Transverse colon (tissue), 4 donors: Measurements from ENCODE around the gene PLCD3. TPM values are rescaled to one million over a fixed set of nuclear protein-coding genes. Genes with fewer than 3 reads are reported as not detected.
A peak's percentile ranks its signal among the peaks of the same experiment; 100 is the strongest.

Source experiments
- DNase-seq: peaks from one replicate; pipeline ENCODE4 v3.0.0-alpha.2; 2019
- H3K27ac ChIP-seq, 4 donors: fragments of 200-600 bp; sonication (generic); 2 replicates each; pipeline ENCODE4 v1.5.1; 2016 to 2018; ENCODE audit warnings: inconsistent platforms in 4 of 4
- H3K27me3 ChIP-seq: fragments of 200-600 bp; sonication (generic); 2 replicates; pipeline ENCODE4 v1.5.1; 2017; ENCODE audit warnings: inconsistent platforms
- H3K36me3 ChIP-seq, 4 donors: fragments of 200-600 bp; sonication (generic); 2 replicates each; pipeline ENCODE4 v1.5.1; 2017 to 2019; ENCODE audit warnings: inconsistent platforms in 4 of 4
- H3K4me1 ChIP-seq, 4 donors: fragments of 200-600 bp; sonication (generic); 2 replicates each; pipeline ENCODE4 v1.5.1; 2017 to 2020; ENCODE audit warnings: inconsistent platforms in 4 of 4
- H3K4me3 ChIP-seq, 4 donors: fragments of 200-600 bp; sonication (generic); 1 replicate in 1 of 4; 2 replicates in 3 of 4; pipeline versions ENCODE4 v1.5.1 to v1.6.1; 2017 to 2019; ENCODE audit warnings: inconsistent platforms in 4 of 4
- H3K9me3 ChIP-seq, 2 donors: fragments of 200-600 bp; sonication (generic); 2 replicates each; pipeline ENCODE4 v1.5.1; 2017 to 2019; ENCODE audit warnings: inconsistent platforms in 2 of 2
- EP300 ChIP-seq: sonication (generic); formaldehyde crosslinking; IDR thresholded peaks from one replicate; pipeline ENCODE4 v1.6.1; 2017; ENCODE audit warnings: antibody characterized with exemption, low read depth
- POLR2A ChIP-seq: fragments of 450-650 bp; IDR thresholded peaks from one replicate; pipeline ENCODE4 v1.6.1; 2016; ENCODE audit warnings: antibody characterized with exemption, mild to moderate bottlenecking, moderate library complexity
- POLR2AphosphoS5 ChIP-seq, 3 donors: sonication (generic); formaldehyde crosslinking; IDR thresholded peaks; one replicate each; pipeline ENCODE4 v1.6.1; 2016; ENCODE audit warnings: antibody characterized with exemption in 3 of 3
- WGBS, 2 donors: methylation state at CpG; one replicate each; pipeline ENCODE4 v1.1.5; 2018; ENCODE audit warnings: low coverage in 1 of 2; 5-methylcytosine and 5-hydroxymethylcytosine counted together
- in situ Hi-C, 4 donors: fragments of 200-750 bp; cut with MboI; loops; one replicate each; pipeline versions ENCODE4 v1.15.0 to v1.15.1; 2017; ENCODE audit warnings: low sequenced_read_pairs in 3 of 4, low pct_ligation_motif_present in 1 of 4, low pct_unique_long_range_greater_than_20kb in 1 of 4
- intact Hi-C: fragments of 100-400 bp; cut with DNase I; formaldehyde crosslinking; loops from one replicate; pipeline ENCODE4 v1.15.1; 2023; ENCODE audit warnings: low total_unique reads
- total RNA-seq, 4 donors: library from RNA; depleted of rRNA; stranded (reverse); fragments of >200 nt; gene quantifications; one replicate each; pipeline ENCODE4 v1.1.0, GENCODE V29; 2016
- TF ChIP-seq, protein P1 (sequence below), 5 experiments: fragments of 200-600 bp in 3 of 5; fragments of 450-650 bp in 2 of 5; sonication (generic) in 3 of 5; IDR thresholded peaks; 1 replicate in 2 of 5; 2 replicates in 3 of 5; pipeline ENCODE4 v1.5.1; 2016 to 2017; ENCODE audit warnings: antibody characterized with exemption in 5 of 5, inconsistent platforms in 3 of 5, mild to moderate bottlenecking in 2 of 5, moderate library complexity in 1 of 5

Gene PLCD3
- total RNA-seq, 4 donors from 2014 or later, result 157 to 369 (median 335) TPM

DNA sequence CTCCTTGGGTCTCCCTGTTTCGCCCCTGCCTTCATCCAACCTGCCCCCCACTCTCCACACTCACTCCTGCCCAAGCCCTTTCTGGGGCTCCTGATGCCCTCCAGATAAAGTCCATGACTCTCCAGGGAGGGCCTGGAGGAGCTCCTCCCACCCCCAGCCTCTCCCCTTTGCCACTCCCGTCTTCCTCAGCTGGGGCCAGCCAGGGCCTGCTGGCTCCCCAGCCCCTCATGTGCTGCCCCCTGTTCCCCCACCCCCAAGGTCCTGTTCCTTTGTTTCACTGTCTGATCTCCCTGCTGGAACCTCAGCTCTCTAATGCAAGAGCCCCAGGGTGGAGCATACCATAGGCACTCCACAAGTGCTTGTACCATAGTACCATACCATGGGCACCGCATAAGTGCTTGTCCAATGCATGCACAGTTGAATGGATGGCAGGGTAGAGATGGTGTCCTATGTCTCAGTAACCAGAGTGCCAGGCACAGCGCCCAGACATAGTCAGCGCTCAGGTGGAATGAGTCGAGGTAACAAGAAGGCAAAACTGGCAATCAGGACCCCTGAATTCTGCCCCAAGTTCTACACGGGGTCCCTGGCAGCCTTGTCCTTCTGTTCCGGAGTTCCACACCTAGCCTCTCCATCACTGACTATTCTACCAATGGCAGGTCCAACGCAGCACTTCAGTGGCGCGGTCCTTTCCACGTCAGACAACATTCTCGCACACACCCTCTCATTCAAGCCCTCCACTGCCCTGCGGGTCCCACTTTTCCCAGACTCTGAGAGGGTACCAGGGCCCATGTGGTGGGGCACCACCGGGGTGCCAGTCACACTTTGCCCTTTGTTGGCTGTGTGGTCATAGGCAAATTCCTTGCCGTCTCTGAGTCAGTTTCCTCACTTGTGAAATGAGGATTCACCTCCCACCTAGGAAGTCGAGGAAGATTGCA is 1.4 kb downstream of the PLCD3 start:
- peak; percentile 45 for DNase-seq
- intact Hi-C loops, result loop anchor here (5.0 to 10.0 kb wide), 2 partner anchors 34 to 356 kb away; no protein-coding TSS in a partner anchor
- peaks cover 30 to 68% (median 53%) of the 10 kb centered on the region in 4 donors for H3K4me1 ChIP-seq
- WGBS, 2 donors, result 0 to 73% methylated on average over 1 to 17 of the region's 17 CpGs
- H3K4me3 ChIP-seq, result peak overlapping the region in 3 of 4 donors; percentile 88 to 96 (median 88)
- no peaks in the 10 kb centered on the region for H3K9me3 ChIP-seq
- H3K27me3 ChIP-seq, result no peaks in the 10 kb centered on the region
- in situ Hi-C loops, result loop anchor here in 1 of 4 donors (10.0 kb wide), 1 partner anchor 64 kb away; no protein-coding TSS in a partner anchor
- TF ChIP-seq EP300, result no peak
- TF ChIP-seq POLR2AphosphoS5 (IDR thresholded peaks at IDR 0.05), result no peak
- TF ChIP-seq, protein P1, sequence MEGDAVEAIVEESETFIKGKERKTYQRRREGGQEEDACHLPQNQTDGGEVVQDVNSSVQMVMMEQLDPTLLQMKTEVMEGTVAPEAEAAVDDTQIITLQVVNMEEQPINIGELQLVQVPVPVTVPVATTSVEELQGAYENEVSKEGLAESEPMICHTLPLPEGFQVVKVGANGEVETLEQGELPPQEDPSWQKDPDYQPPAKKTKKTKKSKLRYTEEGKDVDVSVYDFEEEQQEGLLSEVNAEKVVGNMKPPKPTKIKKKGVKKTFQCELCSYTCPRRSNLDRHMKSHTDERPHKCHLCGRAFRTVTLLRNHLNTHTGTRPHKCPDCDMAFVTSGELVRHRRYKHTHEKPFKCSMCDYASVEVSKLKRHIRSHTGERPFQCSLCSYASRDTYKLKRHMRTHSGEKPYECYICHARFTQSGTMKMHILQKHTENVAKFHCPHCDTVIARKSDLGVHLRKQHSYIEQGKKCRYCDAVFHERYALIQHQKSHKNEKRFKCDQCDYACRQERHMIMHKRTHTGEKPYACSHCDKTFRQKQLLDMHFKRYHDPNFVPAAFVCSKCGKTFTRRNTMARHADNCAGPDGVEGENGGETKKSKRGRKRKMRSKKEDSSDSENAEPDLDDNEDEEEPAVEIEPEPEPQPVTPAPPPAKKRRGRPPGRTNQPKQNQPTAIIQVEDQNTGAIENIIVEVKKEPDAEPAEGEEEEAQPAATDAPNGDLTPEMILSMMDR (IDR thresholded peaks at IDR 0.05), result no peak
- no peak for TF ChIP-seq POLR2A
- peak overlapping the region; percentile 99 to 100 (median 99) for H3K27ac ChIP-seq
- H3K36me3 ChIP-seq, result no peaks in the 10 kb centered on the region

DNA sequence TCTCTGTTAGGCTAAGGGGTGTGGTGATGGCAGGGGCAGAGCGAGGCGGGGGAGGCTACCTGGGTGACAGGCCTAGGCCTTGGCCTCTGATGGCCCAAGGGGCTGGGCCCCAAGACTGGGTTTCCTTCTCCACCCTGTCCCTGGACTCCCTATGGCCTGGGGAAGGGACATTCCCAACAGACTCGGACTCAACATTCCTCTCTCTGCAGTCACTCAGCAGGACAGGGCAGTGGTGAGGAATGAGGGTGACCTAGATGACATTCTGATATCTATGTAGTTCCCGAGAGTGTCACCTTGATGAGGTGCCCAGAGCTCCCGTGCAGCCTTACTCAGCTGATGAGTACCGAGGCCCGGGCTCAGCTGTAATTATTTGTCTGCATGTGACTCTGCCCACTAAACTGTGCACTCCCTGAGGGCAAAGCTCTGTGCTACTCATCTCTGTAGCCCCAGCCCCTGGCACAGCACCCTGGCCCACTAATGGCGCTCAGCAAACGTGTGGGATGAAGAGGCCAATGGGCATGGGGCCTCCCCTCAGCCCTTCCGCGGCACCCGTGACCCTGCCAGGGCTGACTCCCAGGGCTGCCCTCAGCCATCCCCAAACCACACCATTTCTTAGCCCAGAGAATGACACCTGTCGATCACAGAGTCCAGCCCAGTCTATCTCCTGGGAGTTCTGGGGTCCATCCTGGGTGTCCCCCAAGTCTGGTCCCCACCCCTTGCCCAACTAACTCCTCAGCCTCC is 2.2 kb downstream of the PLCD3 start:
- 55 to 57% methylated on average over 2 to 13 of the region's 13 CpGs for WGBS, 2 donors
- in situ Hi-C loops (loop anchor here in 1 of 4 donors (10.0 kb wide), 1 partner anchor 65 kb away; no protein-coding TSS in a partner anchor), intact Hi-C loops (loop anchor here (5.0 to 10.0 kb wide), 2 partner anchors 33 to 355 kb away; no protein-coding TSS in a partner anchor)
- Histone ChIP-seq H3K27ac (peak overlapping the region; percentile 99 to 100 (median 99)), H3K27me3 (no peaks in the 10 kb centered on the region), H3K4me3 (peak overlapping the region in 2 of 4 donors; percentile 5 to 88), H3K9me3 (no peaks in the 10 kb centered on the region), H3K4me1 (peaks cover 30 to 65% (median 54%) of the 10 kb centered on the region in 4 donors), H3K36me3 (no peaks in the 10 kb centered on the region)
- DNase-seq, result peak; percentile 83
- TF ChIP-seq POLR2A, result peak; percentile 46
- TF ChIP-seq, protein P1 (IDR thresholded peaks at IDR 0.05), result no peak
- no peak for TF ChIP-seq EP300
- peak in 2 of 3 donors; percentile 62 to 75 for TF ChIP-seq POLR2AphosphoS5 (IDR thresholded peaks at IDR 0.05)

DNA sequence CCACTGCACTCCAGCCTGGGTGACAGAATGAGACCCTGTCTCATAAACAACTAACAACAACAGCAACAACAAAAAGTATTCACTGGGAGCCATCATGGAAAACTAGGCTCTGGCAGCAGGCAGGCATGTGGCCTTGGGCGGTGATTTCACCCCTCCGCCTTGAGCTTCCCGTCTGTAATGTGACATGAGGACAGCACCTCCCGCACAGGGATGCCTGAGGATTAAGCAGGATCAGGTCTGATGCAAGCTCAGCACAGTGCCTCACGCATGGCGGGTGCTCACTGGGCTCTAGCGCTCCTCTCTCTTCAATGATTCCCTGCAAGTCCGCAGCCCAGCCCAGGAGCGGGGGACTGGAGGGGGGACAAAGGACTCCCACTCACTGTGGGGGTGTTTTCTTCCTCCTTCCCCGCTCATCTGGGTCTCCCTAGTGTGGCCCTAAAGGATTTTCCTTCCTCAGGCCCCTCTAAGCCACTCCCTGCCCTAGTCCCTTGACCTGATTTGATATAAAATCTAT is 2.8 kb downstream of the PLCD3 start:
- intact Hi-C loops, result no loop called here
- DNase-seq, result peak; percentile 58
- Histone ChIP-seq H3K27ac (peak overlapping the region; percentile 99 to 100 (median 99)), H3K36me3 (no peaks in the 10 kb centered on the region), H3K4me1 (peaks cover 33 to 67% (median 58%) of the 10 kb centered on the region in 4 donors), H3K9me3 (no peaks in the 10 kb centered on the region), H3K27me3 (no peaks in the 10 kb centered on the region), H3K4me3 (no peak overlapping the region)
- 56% methylated on average over 10 of the region's 10 CpGs; no CpG with 5 or more reads in 1 of the 2 donors for WGBS, 2 donors
- in situ Hi-C loops, result no loop called here
- TF ChIP-seq, protein P1 (IDR thresholded peaks at IDR 0.05), result no peak
- TF ChIP-seq POLR2AphosphoS5 (IDR thresholded peaks at IDR 0.05) (peak in 1 of 3 donors; percentile 0), EP300 (no peak), POLR2A (no peak)
